ENCODE results near the gene PRDM15. TPM values are rescaled to one million over a fixed set of nuclear protein-coding genes. Genes with fewer than 3 reads are reported as not detected.

The PRDM15 gene
- total RNA-seq, 1 experiment from 2014 or later: 9.9 TPM

DNA sequence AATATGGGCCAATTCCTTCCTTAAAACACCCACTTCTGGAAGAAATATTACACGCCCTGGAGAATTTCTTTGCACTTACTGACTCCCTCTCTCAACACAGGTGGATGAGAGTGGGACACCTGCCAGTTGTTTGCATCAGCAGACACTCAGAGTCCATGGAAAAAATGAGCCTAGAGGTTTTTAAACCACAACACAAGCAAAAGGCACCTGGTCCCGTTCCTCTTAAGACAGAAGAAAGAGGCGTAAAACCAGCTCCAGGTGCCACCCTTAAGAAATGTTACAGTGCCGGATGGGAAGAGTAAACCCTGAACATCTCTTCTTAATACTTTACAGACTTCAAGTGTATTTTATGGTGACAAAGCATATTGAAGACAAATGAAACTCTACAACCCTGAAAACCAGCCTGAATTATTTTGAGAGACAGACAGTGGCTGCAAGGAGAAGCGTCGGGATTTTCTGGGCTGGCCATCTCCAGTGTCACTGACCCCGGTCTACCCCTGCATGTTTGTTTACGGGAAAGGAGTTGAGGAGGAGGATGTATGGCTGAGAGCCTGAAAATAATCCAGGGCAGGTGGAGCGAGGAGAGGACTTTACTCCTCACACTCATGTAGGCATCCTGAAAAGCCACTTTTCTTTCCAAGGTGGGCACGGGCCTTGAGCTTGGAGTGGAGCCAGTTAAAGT lies 104.5 kb downstream of the PRDM15 start:
- peaks cover 29 to 44% of the 10 kb centered on the region in 2 experiments for H3K4me1 Mint-ChIP-seq

More for the DNA sequence above, 104.5 kb downstream of the PRDM15 start:
- no peak overlapping the region for H2BK15ac ChIP-seq (ENCODE audit: low read depth, low read length)
- H2BK20ac ChIP-seq (ENCODE audit: low read depth, low read length, poor library complexity, severe bottlenecking): no peak overlapping the region
- no peak overlapping the region for H3K27ac Mint-ChIP-seq
- H3K79me1 ChIP-seq (ENCODE audit: insufficient read depth, low read depth, low read length, poor library complexity, severe bottlenecking): no peaks in the 10 kb centered on the region
- peaks cover 20% of the 10 kb centered on the region; the same call in 1 of the 2 replicates for H3K27me3 ChIP-seq (ENCODE audit: insufficient read depth, low read length)
- no peak overlapping the region for H4K8ac ChIP-seq (replicated peaks; ENCODE audit: insufficient read length, low read depth, low read length)
- no peaks in the 10 kb centered on the region for H3K23me2 ChIP-seq (ENCODE audit: insufficient read length, low read depth, low read length, poor library complexity, severe bottlenecking)
- DNase-seq: no peak
- H3T11ph ChIP-seq (ENCODE audit: low read length): no peak overlapping the region
- H4K20me1 ChIP-seq (ENCODE audit: control insufficient read depth, insufficient read depth, insufficient read length): no peaks in the 10 kb centered on the region
- no peak overlapping the region for H2BK5ac ChIP-seq (ENCODE audit: insufficient read length, low read length)
- H3K18ac ChIP-seq (ENCODE audit: insufficient read length, low read depth, low read length): no peak overlapping the region
- no peaks in the 10 kb centered on the region for H3K36me3 Mint-ChIP-seq (ENCODE audit: insufficient read depth in 1 of 3, low read depth in 3 of 3)
- H3K9me3 ChIP-seq (ENCODE audit: control insufficient read depth, low read depth, low read length): no peaks in the 10 kb centered on the region
- WGBS (ENCODE audit: extremely low coverage, insufficient read length, low lambda C conversion rate): no CpG with 5 or more reads among the region's 10 CpGs
- H3K4me1 ChIP-seq (ENCODE audit: insufficient read depth, low read length): no peaks in the 10 kb centered on the region
- H3K4ac ChIP-seq (ENCODE audit: low read depth, low read length): no peak overlapping the region
- no peak overlapping the region for H3K4me3 Mint-ChIP-seq
- no peak overlapping the region for H2BK120ac ChIP-seq (ENCODE audit: low read depth, low read length, poor library complexity, severe bottlenecking)
- no peak overlapping the region for H3K56ac ChIP-seq (ENCODE audit: insufficient read length, low read depth, low read length)
- no peak overlapping the region for H2BK12ac ChIP-seq (ENCODE audit: insufficient read length, low read depth, low read length)
- TF ChIP-seq, protein P1, sequence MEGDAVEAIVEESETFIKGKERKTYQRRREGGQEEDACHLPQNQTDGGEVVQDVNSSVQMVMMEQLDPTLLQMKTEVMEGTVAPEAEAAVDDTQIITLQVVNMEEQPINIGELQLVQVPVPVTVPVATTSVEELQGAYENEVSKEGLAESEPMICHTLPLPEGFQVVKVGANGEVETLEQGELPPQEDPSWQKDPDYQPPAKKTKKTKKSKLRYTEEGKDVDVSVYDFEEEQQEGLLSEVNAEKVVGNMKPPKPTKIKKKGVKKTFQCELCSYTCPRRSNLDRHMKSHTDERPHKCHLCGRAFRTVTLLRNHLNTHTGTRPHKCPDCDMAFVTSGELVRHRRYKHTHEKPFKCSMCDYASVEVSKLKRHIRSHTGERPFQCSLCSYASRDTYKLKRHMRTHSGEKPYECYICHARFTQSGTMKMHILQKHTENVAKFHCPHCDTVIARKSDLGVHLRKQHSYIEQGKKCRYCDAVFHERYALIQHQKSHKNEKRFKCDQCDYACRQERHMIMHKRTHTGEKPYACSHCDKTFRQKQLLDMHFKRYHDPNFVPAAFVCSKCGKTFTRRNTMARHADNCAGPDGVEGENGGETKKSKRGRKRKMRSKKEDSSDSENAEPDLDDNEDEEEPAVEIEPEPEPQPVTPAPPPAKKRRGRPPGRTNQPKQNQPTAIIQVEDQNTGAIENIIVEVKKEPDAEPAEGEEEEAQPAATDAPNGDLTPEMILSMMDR (conservative IDR thresholded peaks at IDR 0.05): no peak
- no peak overlapping the region for H3K27ac ChIP-seq (ENCODE audit: insufficient read length, low read depth, low read length)
- H2AFZ ChIP-seq (ENCODE audit: low read length): no peak overlapping the region
- H3K14ac ChIP-seq (ENCODE audit: insufficient read depth, low read length): no peak overlapping the region
- peaks cover 60% of the 10 kb centered on the region for H3K27me3 Mint-ChIP-seq (ENCODE audit: low read depth)
- no peak overlapping the region for H3K9ac ChIP-seq (ENCODE audit: extremely low read depth, insufficient read length, low read length)
- no peaks in the 10 kb centered on the region; a peak in 2 of 5 replicates for H3K9me3 Mint-ChIP-seq
- H4K5ac ChIP-seq (ENCODE audit: insufficient read length, low read depth, low read length): no peak overlapping the region
- no peak overlapping the region for H3K23ac ChIP-seq (ENCODE audit: insufficient read length, low read depth, low read length)
- no peaks in the 10 kb centered on the region for H3K79me2 ChIP-seq (ENCODE audit: insufficient read depth, low read length)
- H2AK5ac ChIP-seq (ENCODE audit: insufficient read length, low read length): no peak overlapping the region
- H3K4me2 ChIP-seq (ENCODE audit: insufficient read depth, insufficient read length, low read length): no peak overlapping the region
- H4K91ac ChIP-seq (ENCODE audit: insufficient read length, low read depth, low read length): no peak overlapping the region

Measured in H9 (cell line).